MG63 (cell line): Measurements from ENCODE around the gene BRIX1. TPM values are rescaled to one million over a fixed set of nuclear protein-coding genes. Genes with fewer than 3 reads are reported as not detected.
A peak's percentile ranks its signal among the peaks of the same experiment; 100 is the strongest.
"Not testable (repeated sequence)": the region's sequence is repeated elsewhere in the genome, so short reads cannot be mapped to it uniquely, and the experiment has no call there.

Experiments
- DNase-seq: peaks from one replicate; pipeline ENCODE4 v3.0.0-alpha.2; 2020
- H3K27me3 ChIP-seq: fragments of 250-450 bp; sonication (Bioruptor Pico); 2 replicates; pipeline ENCODE4 v1.5.1; 2020; ENCODE audit warnings: mild to moderate bottlenecking, moderate library complexity
- H3K36me3 ChIP-seq: fragments of 250-450 bp; sonication (Bioruptor Pico); 2 replicates; pipeline ENCODE4 v1.5.1; 2020; ENCODE audit warnings: mild to moderate bottlenecking, moderate library complexity
- H3K4me3 ChIP-seq: fragments of 250-450 bp; sonication (Bioruptor Pico); 2 replicates; pipeline ENCODE4 v1.5.1; 2020; ENCODE audit warnings: mild to moderate bottlenecking, moderate library complexity
- H3K9me3 ChIP-seq: fragments of 250-450 bp; sonication (Bioruptor Pico); 2 replicates; pipeline ENCODE4 v1.5.1; 2020; ENCODE audit warnings: mild to moderate bottlenecking, moderate library complexity
- total RNA-seq: library from RNA; depleted of rRNA; stranded (reverse); fragments of >200 nt; shearing (Covaris generic); gene quantifications from 2 replicates; pipeline ENCODE4 v1.2.3, GENCODE V29; 2014; ENCODE audit warnings: low replicate concordance

The BRIX1 gene
- total RNA-seq, 1 experiment from 2014 or later: 83.9 TPM

GRCh38 chr5:34929720-34930461 is 14.4 kb downstream of the BRIX1 start:
- peak overlapping the region; percentile 95 for H3K4me3 ChIP-seq
- DNase-seq: peak; percentile 85
- H3K9me3 ChIP-seq: no peaks in the 10 kb centered on the region
- H3K27me3 ChIP-seq: no peaks in the 10 kb centered on the region
- peaks cover 24% of the 10 kb centered on the region for H3K36me3 ChIP-seq

- Histone ChIP-seq H3K4me3 (peak overlapping the region; percentile 95), H3K9me3 (no peaks in the 10 kb centered on the region), H3K27me3 (no peaks in the 10 kb centered on the region), H3K36me3 (peaks cover 19% of the 10 kb centered on the region)
- DNase-seq: no peak
These were observed 14.9 kb downstream of the BRIX1 start for GRCh38 chr5:34930462-34930844.

GRCh38 chr5:34930870-34931269 is 15.4 kb downstream of the BRIX1 start:
- Histone ChIP-seq H3K27me3 (no peaks in the 10 kb centered on the region), H3K9me3 (no peaks in the 10 kb centered on the region), H3K36me3 (peaks cover 17% of the 10 kb centered on the region), H3K4me3 (peak overlapping the region; percentile 95)
- no peak for DNase-seq

- no peak overlapping the region for H3K4me3 ChIP-seq
- no peaks in the 10 kb centered on the region for H3K27me3 ChIP-seq
- no peaks in the 10 kb centered on the region for H3K9me3 ChIP-seq
These were observed 17.4 kb downstream of the BRIX1 start for GRCh38 chr5:34932947-34933346.

GRCh38 chr5:34941936-34942335 is 26.4 kb downstream of the BRIX1 start:
- no peak for DNase-seq
- peaks cover 58% of the 10 kb centered on the region for H3K36me3 ChIP-seq
- H3K9me3 ChIP-seq: no peaks in the 10 kb centered on the region
- no peaks in the 10 kb centered on the region for H3K27me3 ChIP-seq
- no peak overlapping the region for H3K4me3 ChIP-seq

More at GRCh38 chr5:34932947-34933346, 17.4 kb downstream of the BRIX1 start:
- DNase-seq: no peak
- peaks cover 24% of the 10 kb centered on the region for H3K36me3 ChIP-seq

- Histone ChIP-seq H3K27me3 (no peaks in the 10 kb centered on the region), H3K4me3 (no peak overlapping the region), H3K9me3 (no peaks in the 10 kb centered on the region), H3K36me3 (peaks cover 46% of the 10 kb centered on the region)
- DNase-seq: no peak
These were observed 28.5 kb downstream of the BRIX1 start for GRCh38 chr5:34944044-34944443.

GRCh38 chr5:34944460-34945047 is 29.0 kb downstream of the BRIX1 start:
- Histone ChIP-seq H3K36me3 (peaks cover 49% of the 10 kb centered on the region), H3K4me3 (no peak overlapping the region), H3K9me3 (no peaks in the 10 kb centered on the region), H3K27me3 (no peaks in the 10 kb centered on the region)
- no peak for DNase-seq

- no peak for DNase-seq
- no peaks in the 10 kb centered on the region for H3K27me3 ChIP-seq
- no peaks in the 10 kb centered on the region for H3K9me3 ChIP-seq
- H3K4me3 ChIP-seq: no peak overlapping the region
- H3K36me3 ChIP-seq: peaks cover 14% of the 10 kb centered on the region
These were observed 41.8 kb downstream of the BRIX1 start for GRCh38 chr5:34957321-34957720.

- Histone ChIP-seq H3K9me3 (no peaks in the 10 kb centered on the region), H3K27me3 (no peaks in the 10 kb centered on the region), H3K4me3 (no peak overlapping the region), H3K36me3 (peaks cover 13% of the 10 kb centered on the region)
- DNase-seq: no peak
These were observed 42.6 kb downstream of the BRIX1 start for GRCh38 chr5:34957857-34958690.

GRCh38 chr5:34959323-34959722 is 43.8 kb downstream of the BRIX1 start:
- peaks cover 9% of the 10 kb centered on the region for H3K36me3 ChIP-seq
- no peak for DNase-seq
- no peaks in the 10 kb centered on the region for H3K9me3 ChIP-seq
- no peak overlapping the region for H3K4me3 ChIP-seq
- H3K27me3 ChIP-seq: no peaks in the 10 kb centered on the region

- Histone ChIP-seq H3K36me3 (no peaks in the 10 kb centered on the region), H3K4me3 (no peak overlapping the region), H3K27me3 (no peaks in the 10 kb centered on the region), H3K9me3 (peaks cover 6% of the 10 kb centered on the region)
- no peak for DNase-seq
These were observed 52.0 kb downstream of the BRIX1 start for GRCh38 chr5:34967540-34967939.

- no peaks in the 10 kb centered on the region for H3K27me3 ChIP-seq
- no peaks in the 10 kb centered on the region for H3K36me3 ChIP-seq
- peaks cover 6% of the 10 kb centered on the region for H3K9me3 ChIP-seq
- no peak for DNase-seq
- H3K4me3 ChIP-seq: no peak overlapping the region
These were observed 52.7 kb downstream of the BRIX1 start for GRCh38 chr5:34968258-34968657.

- no peak for DNase-seq
- Histone ChIP-seq H3K36me3 (no peaks in the 10 kb centered on the region), H3K9me3 (peaks cover 4% of the 10 kb centered on the region), H3K27me3 (no peaks in the 10 kb centered on the region), H3K4me3 (no peak overlapping the region)
These were observed 55.0 kb downstream of the BRIX1 start for GRCh38 chr5:34970552-34970951.

GRCh38 chr5:34971655-34972054 is 56.1 kb downstream of the BRIX1 start:
- not testable (repeated sequence) for DNase-seq, H3K4me3 ChIP-seq, H3K27me3 ChIP-seq, H3K9me3 ChIP-seq, H3K36me3 ChIP-seq
